ENCODE results near the gene MYO16.

The MYO16 gene

GRCh38 chr13:109166804-109167203 is 537.4 kb downstream of the MYO16 start:
- in situ Hi-C loops (cut with MboI; ENCODE audit: low sequenced_read_pairs) = no loop called here

- in situ Hi-C loops (cut with MboI; ENCODE audit: low sequenced_read_pairs) = no loop called here
Measured at GRCh38 chr13:109172136-109172535, 542.7 kb downstream of the MYO16 start.

- in situ Hi-C loops (cut with MboI; ENCODE audit: low sequenced_read_pairs) = no loop called here
Measured at GRCh38 chr13:109175666-109176065, 546.3 kb downstream of the MYO16 start.

GRCh38 chr13:109180905-109181425 is 551.6 kb downstream of the MYO16 start:
- in situ Hi-C loops (cut with MboI; ENCODE audit: low sequenced_read_pairs) = no loop called here

GRCh38 chr13:109182777-109183465 is 553.5 kb downstream of the MYO16 start:
- in situ Hi-C loops (cut with MboI; ENCODE audit: low sequenced_read_pairs) = no loop called here

DNA sequence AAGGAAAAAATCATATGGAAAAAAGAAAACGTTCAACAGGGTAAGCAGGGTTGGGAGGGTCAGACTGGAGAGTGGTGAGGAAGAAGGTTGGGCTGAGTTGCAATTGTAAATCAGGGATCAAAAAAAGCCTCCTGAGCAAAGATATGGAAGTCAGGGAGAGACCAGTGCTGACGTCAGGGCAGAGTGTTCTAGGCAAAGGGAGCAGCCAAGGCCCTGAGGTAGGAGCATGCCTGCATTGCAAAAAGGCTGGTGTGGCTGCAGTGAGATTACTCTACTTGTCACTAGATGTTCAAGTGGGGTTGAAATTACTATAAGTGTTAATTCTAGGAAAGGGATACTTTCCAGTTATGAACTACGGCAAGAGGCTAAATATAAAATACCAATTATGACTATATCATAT is 562.0 kb downstream of the MYO16 start:
- in situ Hi-C loops (cut with MboI; ENCODE audit: low sequenced_read_pairs) = no loop called here

GRCh38 chr13:109192306-109192705 is 562.9 kb downstream of the MYO16 start:
- in situ Hi-C loops (cut with MboI; ENCODE audit: low sequenced_read_pairs) = no loop called here

- in situ Hi-C loops (cut with MboI; ENCODE audit: low sequenced_read_pairs) = no loop called here
Measured at GRCh38 chr13:109196948-109197347, 567.5 kb downstream of the MYO16 start.

DNA sequence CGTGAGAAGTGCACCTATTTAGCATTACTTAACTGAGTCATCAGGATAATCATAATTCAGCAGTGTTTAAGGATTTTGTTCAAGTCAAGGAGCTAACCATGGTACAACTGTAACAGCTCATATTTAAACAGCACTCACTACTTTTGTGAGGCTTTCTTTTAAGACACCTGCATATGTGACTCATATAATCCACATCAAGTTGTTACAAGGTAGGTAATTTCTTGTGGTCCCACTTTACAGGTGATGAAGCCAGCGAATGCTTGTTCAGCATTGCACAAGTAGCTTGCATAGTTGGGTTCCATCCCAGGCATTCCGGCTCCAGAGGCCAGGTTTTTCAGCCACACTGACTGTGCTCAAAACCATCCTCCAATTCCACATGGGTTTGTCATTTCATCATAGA is 569.2 kb downstream of the MYO16 start:
- in situ Hi-C loops (cut with MboI; ENCODE audit: low sequenced_read_pairs) = no loop called here

- in situ Hi-C loops (cut with MboI; ENCODE audit: low sequenced_read_pairs) = no loop called here
Measured at GRCh38 chr13:109199280-109199679, 569.9 kb downstream of the MYO16 start.

DNA sequence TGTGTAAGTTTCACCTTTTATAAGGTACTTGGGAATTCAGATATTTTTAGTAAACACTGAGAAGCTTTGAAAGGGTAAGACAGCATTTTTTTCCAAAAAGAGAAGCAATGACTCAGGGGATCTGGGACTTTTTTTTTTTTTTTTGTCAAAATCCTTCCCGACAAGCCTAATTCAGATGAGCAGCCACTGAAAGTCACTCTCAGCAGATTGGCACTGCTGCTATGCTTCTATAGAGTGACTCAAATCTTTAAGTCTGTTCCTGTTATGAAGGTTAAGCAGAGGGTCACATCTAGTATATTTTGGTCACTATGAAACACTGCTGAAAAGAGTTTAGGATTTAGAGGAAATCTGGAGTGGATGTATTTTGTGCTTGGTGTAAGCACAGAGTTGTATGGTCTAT is 571.1 kb downstream of the MYO16 start:
- in situ Hi-C loops (cut with MboI; ENCODE audit: low sequenced_read_pairs) = no loop called here

DNA sequence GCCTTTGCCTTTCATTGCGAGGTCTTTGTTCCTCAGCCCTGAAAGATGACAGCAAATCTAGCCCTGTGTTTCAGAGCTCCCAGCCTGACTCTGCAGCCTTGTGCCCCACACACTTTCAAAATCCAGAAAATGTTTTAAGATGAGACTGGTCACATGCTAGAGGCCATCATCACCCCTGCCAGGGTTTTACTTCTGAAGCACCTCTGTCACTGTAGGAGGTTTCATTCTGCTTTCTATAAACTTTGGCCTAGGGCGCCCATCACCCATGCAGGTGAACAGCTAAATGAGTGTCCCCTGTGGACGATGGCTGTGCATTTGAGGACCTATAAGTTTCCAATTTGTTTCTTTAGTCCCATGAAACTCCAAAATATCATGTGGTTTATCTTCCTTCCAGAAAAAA is 574.2 kb downstream of the MYO16 start:
- in situ Hi-C loops (cut with MboI; ENCODE audit: low sequenced_read_pairs) = no loop called here

DNA sequence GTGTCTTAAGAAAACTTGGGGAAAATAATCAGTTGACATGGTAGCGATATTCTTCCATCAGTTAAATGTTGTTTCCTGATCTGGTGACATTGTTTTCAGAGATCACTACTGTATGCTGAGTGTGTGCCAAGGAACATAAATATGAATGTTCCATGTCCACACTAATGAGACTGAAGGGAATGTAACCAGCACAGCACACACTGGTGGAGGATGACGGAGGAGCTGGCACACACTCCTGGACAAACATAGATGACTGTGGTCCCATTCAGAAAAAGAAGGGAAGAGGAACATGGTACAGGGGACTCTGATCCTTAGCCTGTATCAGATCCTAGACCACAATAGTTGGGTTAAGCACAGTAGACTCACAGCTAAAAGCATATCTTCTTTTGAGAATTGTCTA is 574.8 kb downstream of the MYO16 start:
- in situ Hi-C loops (cut with MboI; ENCODE audit: low sequenced_read_pairs) = no loop called here

GRCh38 chr13:109204657-109205056 is 575.2 kb downstream of the MYO16 start:
- in situ Hi-C loops (cut with MboI; ENCODE audit: low sequenced_read_pairs) = no loop called here

- in situ Hi-C loops (cut with MboI; ENCODE audit: low sequenced_read_pairs) = no loop called here
Measured at GRCh38 chr13:109205315-109205714, 575.9 kb downstream of the MYO16 start.

DNA sequence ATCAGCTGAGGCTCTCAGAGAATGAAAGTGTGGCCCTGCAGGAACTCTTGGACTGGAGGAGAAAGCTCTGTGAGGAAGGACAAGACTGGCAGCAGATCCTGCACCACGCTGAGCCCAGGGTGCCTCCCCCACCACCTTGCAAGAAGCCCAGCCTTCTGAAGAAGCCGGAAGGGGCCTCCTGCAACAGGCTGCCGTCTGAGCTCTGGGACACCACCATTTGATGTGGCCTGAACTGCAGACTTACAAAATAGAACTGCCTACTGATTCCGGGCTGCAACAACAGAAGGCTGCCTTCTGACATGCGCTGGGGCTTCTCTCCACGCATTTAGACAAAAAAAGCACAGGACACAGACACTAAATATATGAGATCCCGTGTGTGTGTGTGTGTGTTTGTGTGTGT is 577.2 kb downstream of the MYO16 start:
- in situ Hi-C loops (cut with MboI; ENCODE audit: low sequenced_read_pairs) = no loop called here

- in situ Hi-C loops (cut with MboI; ENCODE audit: low sequenced_read_pairs) = no loop called here
Measured at GRCh38 chr13:109207622-109208021, 578.2 kb downstream of the MYO16 start.

- in situ Hi-C loops (cut with MboI; ENCODE audit: low sequenced_read_pairs) = no loop called here
Measured at GRCh38 chr13:109208522-109208921, 579.1 kb downstream of the MYO16 start.

GRCh38 chr13:109209526-109209925 is 580.1 kb downstream of the MYO16 start:
- in situ Hi-C loops (cut with MboI; ENCODE audit: low sequenced_read_pairs) = no loop called here

DNA sequence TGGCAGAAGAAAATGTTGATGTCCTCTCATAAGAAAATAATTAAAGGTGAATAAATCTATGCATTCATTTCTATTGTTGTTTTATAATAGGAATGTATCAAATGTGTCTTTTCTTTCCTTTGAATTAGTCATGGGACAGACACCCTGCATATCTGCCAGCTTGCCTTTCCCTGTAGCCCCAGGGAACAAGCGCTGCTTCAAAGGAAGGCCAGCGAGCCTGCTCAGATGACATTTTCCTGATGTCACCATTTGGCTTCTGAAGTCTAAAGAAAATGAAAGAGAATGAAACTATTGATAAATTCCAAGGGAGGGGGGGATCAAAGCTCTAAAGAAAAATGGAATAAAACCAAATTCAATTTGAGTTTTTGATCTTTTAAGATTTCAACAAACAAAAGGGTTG is 582.2 kb downstream of the MYO16 start:
- in situ Hi-C loops (cut with MboI; ENCODE audit: low sequenced_read_pairs) = no loop called here

- in situ Hi-C loops (cut with MboI; ENCODE audit: low sequenced_read_pairs) = no loop called here
Measured at GRCh38 chr13:109212650-109213049, 583.2 kb downstream of the MYO16 start.

DNA sequence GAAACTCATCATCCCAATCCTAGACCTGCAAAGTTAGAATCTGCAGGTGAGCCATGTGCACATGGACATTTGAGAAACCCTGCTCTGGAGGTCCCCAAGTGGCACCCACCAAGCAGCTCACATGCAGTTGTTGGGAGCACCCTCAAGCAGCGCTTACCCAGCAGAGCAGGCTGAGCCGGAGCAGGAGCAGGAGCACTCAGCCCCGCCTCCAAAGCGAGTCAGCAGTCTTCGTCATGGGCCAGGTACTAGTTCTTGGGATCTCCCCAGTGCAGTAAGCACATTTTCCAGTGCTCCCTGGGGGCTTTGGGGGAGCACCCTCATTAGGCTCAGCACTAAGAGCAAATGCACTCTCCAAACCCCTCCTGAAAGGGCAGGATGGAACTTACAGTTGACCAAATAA is 584.3 kb downstream of the MYO16 start:
- in situ Hi-C loops (cut with MboI; ENCODE audit: low sequenced_read_pairs) = no loop called here

- in situ Hi-C loops (cut with MboI; ENCODE audit: low sequenced_read_pairs) = no loop called here
Measured at GRCh38 chr13:109214393-109214792, 585.0 kb downstream of the MYO16 start.

Measured in hTERT RPE-1 (cell line).